PC-9 (cell line): ENCODE results near the gene ESYT1. TPM values are rescaled to one million over a fixed set of nuclear protein-coding genes. Genes with fewer than 3 reads are reported as not detected.

Experiments
- BruUV-seq: library from RNA; stranded (reverse); fragments of 400-500 nt; replicated peaks from 2 replicates; lab custom pipeline; 2021; lab: Mats Ljungman, UMichigan
- CTCF ChIA-PET: fragments of 300-600 bp; sonication (Branson Sonifier 250); formaldehyde crosslinking; loops from one replicate; lab custom pipeline; 2022; ENCODE audit warnings: antibody characterized with exemption; lab: Charles Lee
- POLR2A ChIA-PET: fragments of 300-600 bp; sonication (Branson Sonifier 250); formaldehyde crosslinking; loops from one replicate; lab custom pipeline; 2022; ENCODE audit warnings: antibody characterized with exemption; ENCODE audit not compliant: unreplicated experiment; lab: Charles Lee
- DNase-seq, 2 experiments: peaks; one replicate each; pipeline versions ENCODE4 v3.0.0 to v3.0.0-alpha.2; 2015 to 2022; ENCODE audit warnings: mixed read lengths in 1 of 2
- H2AFZ ChIP-seq: fragments of 200-600 bp; sonication (generic); 2 replicates; pipeline ENCODE4 v1.8.1; 2017; ENCODE audit warnings: antibody characterized with exemption
- H3F3A ChIP-seq: fragments of 200-600 bp; sonication (generic); 2 replicates; pipeline ENCODE4 v1.8.1; 2017; ENCODE audit warnings: antibody characterized with exemption, mild to moderate bottlenecking, low read depth; ENCODE audit not compliant: insufficient read depth
- H3K27ac ChIP-seq: fragments of 200-600 bp; sonication (generic); 2 replicates; pipeline ENCODE4 v1.6.1; 2016; ENCODE audit warnings: mixed run types
- H3K27me3 ChIP-seq: fragments of 200-600 bp; sonication (generic); 2 replicates; pipeline ENCODE4 v1.6.1; 2016; ENCODE audit warnings: low read depth, mixed run types; ENCODE audit not compliant: insufficient read depth
- H3K36me3 ChIP-seq: fragments of 200-600 bp; sonication (generic); 2 replicates; pipeline ENCODE4 v1.6.1; 2016; ENCODE audit warnings: low read depth, mixed run types
- H3K4me1 ChIP-seq: fragments of 200-600 bp; sonication (generic); replicated peaks from 2 replicates; pipeline ENCODE4 v1.6.1; 2016; ENCODE audit warnings: mixed run types; ENCODE audit not compliant: insufficient read depth
- H3K4me2 ChIP-seq: fragments of 200-600 bp; sonication (generic); 2 replicates; pipeline ENCODE4 v1.6.1; 2017; ENCODE audit warnings: mixed run types
- H3K4me3 ChIP-seq: fragments of 200-600 bp; sonication (generic); 2 replicates; pipeline ENCODE4 v1.6.1; 2016; ENCODE audit warnings: mixed run types
- H3K79me2 ChIP-seq: fragments of 200-600 bp; sonication (generic); 2 replicates; pipeline ENCODE4 v1.6.1; 2017; ENCODE audit warnings: low read depth, mixed run types
- H3K9me2 ChIP-seq: fragments of 200-600 bp; sonication (generic); 2 replicates; pipeline ENCODE4 v1.8.1; 2017; ENCODE audit warnings: mild to moderate bottlenecking; ENCODE audit not compliant: insufficient read depth
- H3K9me3 ChIP-seq: fragments of 200-600 bp; sonication (generic); 2 replicates; pipeline ENCODE4 v1.8.1; 2016; ENCODE audit warnings: low read depth; ENCODE audit not compliant: insufficient read depth
- H4K20me1 ChIP-seq: fragments of 200-600 bp; sonication (generic); 2 replicates; pipeline ENCODE4 v1.8.1; 2017; ENCODE audit not compliant: insufficient read depth
- EZH2 ChIP-seq: fragments of 200-600 bp; sonication (generic); IDR thresholded peaks from 2 replicates; pipeline ENCODE4 v1.8.0; 2017; ENCODE audit warnings: antibody characterized with exemption, low read depth
- intact Hi-C: fragments of 100-400 bp; cut with micrococcal nuclease; formaldehyde crosslinking; loops from one replicate; pipeline ENCODE4 v1.10.0; 2022; ENCODE audit not compliant: unreplicated experiment
- total RNA-seq: library from RNA; stranded (reverse); gene quantifications from 2 replicates; pipeline ENCODE4 v1.2.3, GENCODE V29; 2021
- TF ChIP-seq, protein P1 (sequence below): fragments of 200-600 bp; sonication (generic); conservative IDR thresholded peaks from 2 replicates; pipeline ENCODE4 v1.6.1; 2017; ENCODE audit warnings: mixed run types, antibody characterized with exemption, mild to moderate bottlenecking, moderate library complexity

The ESYT1 gene
- total RNA-seq, 1 experiment from 2014 or later, result 46.1 TPM

DNA sequence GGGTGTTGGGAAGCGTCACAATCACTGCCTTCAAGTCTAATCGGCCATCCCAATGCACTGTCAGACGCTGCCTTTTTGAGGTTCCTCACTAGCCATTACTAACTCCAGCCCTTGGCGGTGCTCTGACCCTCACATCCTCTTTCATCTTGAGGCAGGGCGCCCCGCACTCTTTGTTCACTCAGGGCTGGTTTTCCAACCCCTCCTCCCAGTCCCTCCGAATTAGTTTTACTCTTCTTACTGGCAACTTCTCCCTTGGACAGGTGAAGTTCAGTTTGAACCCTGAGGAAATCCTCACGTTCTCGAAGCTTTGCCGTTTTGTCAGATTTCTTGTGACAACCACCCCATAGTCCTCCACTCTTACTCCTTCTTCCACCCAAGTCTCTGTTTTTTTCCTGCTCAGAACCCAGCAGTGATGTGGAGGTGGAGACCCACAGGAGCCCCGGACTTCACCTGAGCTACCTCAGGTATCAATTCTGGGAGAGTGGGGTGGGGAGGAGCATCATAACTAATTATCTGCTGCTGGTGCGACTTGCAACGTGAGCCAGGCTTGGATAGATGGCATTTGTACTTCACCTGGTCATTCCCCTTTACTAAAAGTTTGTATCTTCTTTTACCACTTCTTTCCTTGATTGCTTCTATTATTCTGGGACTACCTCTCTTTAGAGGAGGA lies 9.2 kb upstream of the ESYT1 start:
- peak overlapping the region; percentile 91 for H3K4me2 ChIP-seq
- intact Hi-C loops, result loop anchor here (1.0 to 5.0 kb wide), 12 partner anchors 15 to 888 kb away; partner anchors contain the start of genes COQ10A, CS, MYL6 and NABP2
- H3K27ac ChIP-seq, result peak overlapping the region; percentile 38; the same call in 1 of the 2 replicates
- H3K9me2 ChIP-seq, result no peaks in the 10 kb centered on the region
- peaks cover 43% of the 10 kb centered on the region for H3F3A ChIP-seq
- peaks cover 26% of the 10 kb centered on the region for H3K4me1 ChIP-seq
- BruUV-seq, result no TSS peak
- POLR2A ChIA-PET, result interaction anchor here (0.5 to 1.0 kb wide), 8 partner anchors 15 to 902 kb away, joined by 3 to 16 read pairs (median 4); partner anchors contain the start of genes COQ10A, RAB5B and RBMS2
- CTCF ChIA-PET, result interaction anchor here (0.6 to 1.7 kb wide), 7 partner anchors 14 to 382 kb away, joined by 3 to 15 read pairs (median 5); partner anchors contain the start of genes PA2G4, RNF41 and SMARCC2
- H3K79me2 ChIP-seq, result peaks cover 19% of the 10 kb centered on the region
- no peaks in the 10 kb centered on the region for H4K20me1 ChIP-seq
- no peaks in the 10 kb centered on the region for H3K9me3 ChIP-seq
- no peaks in the 10 kb centered on the region for H3K27me3 ChIP-seq
- H2AFZ ChIP-seq, result peak overlapping the region; percentile 71
- H3K36me3 ChIP-seq, result peaks cover 6% of the 10 kb centered on the region; the same call in 1 of the 2 replicates
- DNase-seq, result no peak
- H3K4me3 ChIP-seq, result peak overlapping the region; percentile 63
- TF ChIP-seq EZH2, result no peak
- TF ChIP-seq, protein P1, sequence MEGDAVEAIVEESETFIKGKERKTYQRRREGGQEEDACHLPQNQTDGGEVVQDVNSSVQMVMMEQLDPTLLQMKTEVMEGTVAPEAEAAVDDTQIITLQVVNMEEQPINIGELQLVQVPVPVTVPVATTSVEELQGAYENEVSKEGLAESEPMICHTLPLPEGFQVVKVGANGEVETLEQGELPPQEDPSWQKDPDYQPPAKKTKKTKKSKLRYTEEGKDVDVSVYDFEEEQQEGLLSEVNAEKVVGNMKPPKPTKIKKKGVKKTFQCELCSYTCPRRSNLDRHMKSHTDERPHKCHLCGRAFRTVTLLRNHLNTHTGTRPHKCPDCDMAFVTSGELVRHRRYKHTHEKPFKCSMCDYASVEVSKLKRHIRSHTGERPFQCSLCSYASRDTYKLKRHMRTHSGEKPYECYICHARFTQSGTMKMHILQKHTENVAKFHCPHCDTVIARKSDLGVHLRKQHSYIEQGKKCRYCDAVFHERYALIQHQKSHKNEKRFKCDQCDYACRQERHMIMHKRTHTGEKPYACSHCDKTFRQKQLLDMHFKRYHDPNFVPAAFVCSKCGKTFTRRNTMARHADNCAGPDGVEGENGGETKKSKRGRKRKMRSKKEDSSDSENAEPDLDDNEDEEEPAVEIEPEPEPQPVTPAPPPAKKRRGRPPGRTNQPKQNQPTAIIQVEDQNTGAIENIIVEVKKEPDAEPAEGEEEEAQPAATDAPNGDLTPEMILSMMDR, result no peak

DNA sequence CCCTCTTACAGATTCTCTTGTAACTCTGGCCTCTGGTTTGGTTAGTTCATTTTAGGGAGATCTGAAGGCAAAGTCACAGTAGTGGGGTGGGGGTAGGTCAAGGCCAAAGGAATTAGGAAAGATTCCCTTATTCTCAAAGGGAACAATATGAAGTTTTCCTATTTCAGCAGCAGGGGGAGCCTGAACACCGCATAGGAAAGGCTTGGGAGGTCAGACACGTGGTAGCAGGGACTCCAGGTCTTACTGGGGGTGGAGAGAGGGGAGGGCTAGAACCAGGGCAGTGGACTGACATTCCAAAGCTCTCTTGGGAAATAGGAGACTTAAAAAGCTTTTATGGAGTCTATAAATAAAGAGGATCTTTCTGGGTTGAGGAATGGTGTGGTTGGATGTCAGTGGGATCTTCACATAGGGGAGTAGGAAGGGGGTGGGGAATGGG lies 8.7 kb upstream of the ESYT1 start:
- Histone ChIP-seq H3K9me2 (no peaks in the 10 kb centered on the region), H3K9me3 (no peaks in the 10 kb centered on the region), H4K20me1 (no peaks in the 10 kb centered on the region), H3K27me3 (no peaks in the 10 kb centered on the region), H3K4me1 (peaks cover 26% of the 10 kb centered on the region), H3K79me2 (peaks cover 19% of the 10 kb centered on the region), H3K36me3 (peaks cover 6% of the 10 kb centered on the region; the same call in 1 of the 2 replicates), H3K4me2 (peak overlapping the region; percentile 91), H3F3A (peaks cover 38% of the 10 kb centered on the region), H3K4me3 (peak overlapping the region; percentile 63; the same call in 1 of the 2 replicates), H2AFZ (no peak overlapping the region), H3K27ac (peak overlapping the region; percentile 38)
- intact Hi-C loops, result loop anchor here (1.0 to 5.0 kb wide), 11 partner anchors 38 to 888 kb away; partner anchors contain the start of genes COQ10A, CS, MYL6 and NABP2
- TF ChIP-seq, protein P1, result peak; percentile 90
- TF ChIP-seq EZH2, result no peak
- peak; percentile 70 to 83 for DNase-seq
- POLR2A ChIA-PET, result interaction anchor here (0.5 to 0.7 kb wide), 3 partner anchors 58 to 147 kb away, joined by 3 to 10 read pairs (median 7); partner anchors contain the start of gene COQ10A
- CTCF ChIA-PET, result interaction anchor here (0.5 to 1.7 kb wide), 9 partner anchors 9 to 634 kb away, joined by 3 to 7 read pairs (median 3); partner anchors contain the start of genes ESYT1, RNF41 and SMARCC2
- no TSS peak for BruUV-seq

DNA sequence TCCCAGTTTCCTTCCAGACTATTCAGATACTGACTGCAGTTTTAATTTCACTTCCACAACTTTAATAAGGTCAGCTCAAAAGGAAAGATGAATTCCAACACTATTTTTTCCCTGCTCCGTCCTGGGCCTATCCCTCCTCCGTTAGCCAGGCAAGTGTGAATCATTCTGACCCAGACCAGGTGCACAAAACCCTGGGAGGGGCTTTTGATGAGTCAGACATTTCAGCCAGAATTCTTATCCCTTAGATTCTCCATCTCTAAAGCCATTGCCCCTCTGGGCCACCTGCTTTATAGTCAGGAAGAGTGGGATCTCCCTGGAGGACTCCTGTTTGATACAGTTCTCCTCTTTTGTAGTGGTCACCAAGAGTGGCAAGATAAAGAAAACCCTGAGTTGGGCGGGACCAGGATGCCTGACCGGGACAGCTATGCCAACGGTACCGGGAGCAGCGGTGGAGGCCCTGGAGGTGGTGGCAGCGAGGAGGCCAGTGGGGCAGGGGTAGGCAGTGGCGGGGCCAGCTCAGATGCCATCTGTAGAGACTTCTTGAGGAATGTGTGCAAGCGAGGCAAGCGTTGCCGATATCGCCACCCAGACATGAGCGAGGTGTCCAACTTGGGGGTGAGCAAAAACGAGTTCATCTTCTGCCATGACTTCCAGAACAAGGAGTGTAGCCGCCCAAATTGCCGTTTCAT lies 7.8 kb upstream of the ESYT1 start:
- Histone ChIP-seq H3K27me3 (no peaks in the 10 kb centered on the region), H3F3A (peaks cover 29% of the 10 kb centered on the region), H3K36me3 (peaks cover 6% of the 10 kb centered on the region; the same call in 1 of the 2 replicates), H2AFZ (no peak overlapping the region), H3K9me3 (no peaks in the 10 kb centered on the region), H3K9me2 (no peaks in the 10 kb centered on the region), H3K4me2 (peak overlapping the region; percentile 91), H3K4me1 (peaks cover 21% of the 10 kb centered on the region), H3K79me2 (peaks cover 19% of the 10 kb centered on the region), H3K27ac (peak overlapping the region; percentile 12; the same call in 1 of the 2 replicates), H3K4me3 (no peak overlapping the region; the same call in 1 of the 2 replicates), H4K20me1 (no peaks in the 10 kb centered on the region)
- no peak for TF ChIP-seq EZH2
- TF ChIP-seq, protein P1, result no peak
- intact Hi-C loops, result no loop called here
- POLR2A ChIA-PET, result interaction anchor here (0.6 to 0.7 kb wide), 2 partner anchors 59 to 101 kb away, joined by 3 to 6 read pairs; partner anchors contain the start of gene RNF41
- CTCF ChIA-PET, result interaction anchor here (0.5 to 1.6 kb wide), 8 partner anchors 8 to 633 kb away, joined by 3 to 7 read pairs (median 3); partner anchors contain the start of genes ESYT1, RNF41 and SMARCC2
- no TSS peak for BruUV-seq
- peak in 1 of 2 experiments; percentile 18 for DNase-seq
